Measurements from ENCODE around the gene MAPT.

MAPT gene

DNA sequence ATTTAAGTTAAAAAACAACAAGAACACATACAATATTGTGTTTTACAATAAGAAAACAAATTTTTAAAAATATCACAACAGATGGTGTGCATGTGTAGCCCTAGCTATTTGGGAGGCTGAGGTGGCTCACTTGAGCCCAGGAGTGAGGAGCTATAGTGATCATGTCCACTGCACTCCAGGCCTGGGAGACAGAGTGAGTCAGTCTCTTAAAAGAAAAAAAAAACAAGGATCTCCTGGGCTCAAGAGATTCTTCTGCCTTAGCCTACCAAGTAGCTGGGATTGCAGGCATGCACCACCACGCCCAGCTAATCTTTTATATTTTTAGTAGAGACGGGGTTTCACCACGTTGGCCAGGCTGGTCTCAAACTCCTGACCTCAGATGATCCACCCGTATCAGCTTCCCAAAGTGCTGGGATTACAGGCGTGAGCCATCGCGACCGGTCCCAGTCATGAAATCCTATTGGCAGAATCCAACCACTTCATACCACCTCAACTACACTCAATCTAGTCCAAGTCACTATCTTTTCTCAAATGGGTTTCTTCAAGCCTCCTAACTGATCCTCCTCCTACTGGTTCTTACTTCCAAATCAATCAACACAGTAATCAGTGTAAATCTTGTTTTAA is 159.7 kb downstream of the MAPT start:
- Histone ChIP-seq H3K9ac (ENCODE audit: low read length) (no peak overlapping the region), H3K4me3 (ENCODE audit: low read depth in 1 of 2, low read length in 2 of 2) (no peak overlapping the region), H3K9me3 (ENCODE audit: low read length) (no peaks in the 10 kb centered on the region), H3K4me1 (ENCODE audit: insufficient read depth, low read length) (peaks cover 5% of the 10 kb centered on the region), H3K27ac (ENCODE audit: low read depth, low read length) (no peak overlapping the region), H3K27me3 (ENCODE audit: control insufficient read depth in 1 of 2, insufficient read depth in 2 of 2, low read length in 2 of 2) (no peaks in the 10 kb centered on the region), H3K36me3 (ENCODE audit: insufficient read depth, low read length) (peaks cover 17% of the 10 kb centered on the region)

DNA sequence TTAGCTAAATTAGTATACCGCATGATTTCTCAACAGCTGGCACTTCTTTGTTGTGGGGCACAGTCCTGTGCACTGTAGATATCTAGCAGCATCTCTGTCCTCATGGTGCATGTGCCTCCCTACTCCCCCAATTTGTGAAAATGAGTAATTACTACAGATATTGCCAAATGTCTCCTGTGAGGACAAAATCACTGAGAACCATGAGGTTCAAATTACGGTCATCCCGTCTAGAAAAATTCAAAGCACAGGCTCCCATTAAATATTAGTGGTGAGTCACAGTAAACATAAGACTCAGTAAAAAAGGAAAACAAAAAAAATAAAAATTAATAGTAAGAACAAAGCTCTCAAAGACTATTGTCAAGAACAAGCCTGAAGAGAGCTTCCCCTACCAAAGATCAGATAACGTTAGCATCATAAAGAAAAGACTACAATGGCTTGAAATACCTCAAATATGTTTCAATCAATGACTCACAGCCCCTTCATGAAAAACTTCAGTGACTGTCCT is 162.5 kb downstream of the MAPT start:
- Histone ChIP-seq H3K27ac (ENCODE audit: low read depth, low read length) (no peak overlapping the region), H3K4me1 (ENCODE audit: insufficient read depth, low read length) (peaks cover 5% of the 10 kb centered on the region), H3K36me3 (ENCODE audit: insufficient read depth, low read length) (no peaks in the 10 kb centered on the region), H3K27me3 (ENCODE audit: control insufficient read depth in 1 of 2, insufficient read depth in 2 of 2, low read length in 2 of 2) (no peaks in the 10 kb centered on the region), H3K9ac (ENCODE audit: low read length) (no peak overlapping the region), H3K9me3 (ENCODE audit: low read length) (no peaks in the 10 kb centered on the region), H3K4me3 (ENCODE audit: low read depth in 1 of 2, low read length in 2 of 2) (no peak overlapping the region)

DNA sequence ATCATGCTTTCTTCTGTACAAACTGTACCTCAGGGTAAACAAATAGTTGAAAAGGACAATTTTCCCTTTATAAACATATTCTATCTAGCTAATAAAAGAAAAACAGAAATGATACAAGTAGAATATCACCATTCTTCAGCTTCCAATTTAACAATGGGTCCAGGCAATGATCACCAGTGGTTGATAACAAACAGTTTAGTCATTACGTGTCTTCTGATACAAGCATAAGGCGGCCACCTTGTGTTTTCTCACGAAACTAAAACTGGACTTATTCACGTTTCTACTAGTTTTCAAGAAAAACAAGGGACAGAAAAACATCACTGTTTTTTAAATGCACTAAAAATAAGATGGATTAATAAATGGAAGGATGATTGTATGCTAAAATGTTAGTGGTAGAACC is 163.0 kb downstream of the MAPT start:
- Histone ChIP-seq H3K9ac (ENCODE audit: low read length) (no peak overlapping the region), H3K4me1 (ENCODE audit: insufficient read depth, low read length) (peaks cover 5% of the 10 kb centered on the region), H3K27me3 (ENCODE audit: control insufficient read depth in 1 of 2, insufficient read depth in 2 of 2, low read length in 2 of 2) (no peaks in the 10 kb centered on the region), H3K36me3 (ENCODE audit: insufficient read depth, low read length) (no peaks in the 10 kb centered on the region), H3K4me3 (ENCODE audit: low read depth in 1 of 2, low read length in 2 of 2) (no peak overlapping the region), H3K9me3 (ENCODE audit: low read length) (no peaks in the 10 kb centered on the region), H3K27ac (ENCODE audit: low read depth, low read length) (no peak overlapping the region)

DNA sequence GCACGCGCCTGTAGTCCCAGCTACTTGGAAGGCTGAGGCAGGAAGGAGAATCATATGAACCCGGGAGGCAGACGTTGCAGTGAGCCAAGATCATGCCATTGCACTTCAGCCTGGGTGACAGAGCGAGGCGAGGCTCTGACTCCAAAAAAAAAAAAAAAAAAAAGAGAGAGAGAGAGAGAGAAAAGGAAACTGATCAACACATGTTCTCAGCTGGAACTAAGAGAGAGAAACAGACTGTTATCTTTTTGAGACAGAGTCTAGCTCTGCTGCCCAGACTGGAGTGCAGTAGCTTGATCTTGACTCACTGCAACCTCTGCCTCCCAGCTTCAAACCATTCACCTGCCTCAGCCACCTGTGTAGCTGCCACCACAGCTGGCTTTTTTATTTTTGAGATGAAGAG is 165.1 kb downstream of the MAPT start:
- H3K4me1 ChIP-seq (ENCODE audit: insufficient read depth, low read length) = peaks cover 18% of the 10 kb centered on the region
- no peak overlapping the region for H3K9ac ChIP-seq (ENCODE audit: low read length)
- no peaks in the 10 kb centered on the region for H3K36me3 ChIP-seq (ENCODE audit: insufficient read depth, low read length)
- H3K4me3 ChIP-seq (ENCODE audit: low read depth in 1 of 2, low read length in 2 of 2) = no peak overlapping the region
- no peaks in the 10 kb centered on the region for H3K9me3 ChIP-seq (ENCODE audit: low read length)
- no peak overlapping the region for H3K27ac ChIP-seq (ENCODE audit: low read depth, low read length)
- H3K27me3 ChIP-seq (ENCODE audit: control insufficient read depth in 1 of 2, insufficient read depth in 2 of 2, low read length in 2 of 2) = no peaks in the 10 kb centered on the region

DNA sequence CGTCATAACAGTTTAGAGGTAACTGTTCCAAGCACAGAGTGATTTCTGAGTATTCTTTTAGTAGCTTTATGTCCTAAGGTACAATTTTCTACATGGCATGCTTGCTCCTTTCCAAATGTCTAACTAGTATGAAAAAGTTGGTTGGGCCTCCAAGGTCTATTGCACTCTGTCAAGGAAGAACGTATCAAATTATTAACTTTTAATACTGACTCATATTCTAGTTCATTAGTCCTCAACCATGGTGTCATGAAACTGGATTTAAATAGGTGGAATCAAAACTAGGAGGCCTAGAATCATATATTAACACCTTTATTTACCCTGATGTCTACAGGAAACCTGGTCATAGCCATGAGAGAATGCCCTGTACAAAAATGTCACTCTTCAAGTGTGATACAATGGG is 166.1 kb downstream of the MAPT start:
- no peak overlapping the region for H3K4me3 ChIP-seq (ENCODE audit: low read depth in 1 of 2, low read length in 2 of 2)
- H3K9ac ChIP-seq (ENCODE audit: low read length) = no peak overlapping the region
- H3K27me3 ChIP-seq (ENCODE audit: control insufficient read depth in 1 of 2, insufficient read depth in 2 of 2, low read length in 2 of 2) = no peaks in the 10 kb centered on the region
- H3K36me3 ChIP-seq (ENCODE audit: insufficient read depth, low read length) = peaks cover 4% of the 10 kb centered on the region
- H3K4me1 ChIP-seq (ENCODE audit: insufficient read depth, low read length) = peaks cover 20% of the 10 kb centered on the region
- H3K9me3 ChIP-seq (ENCODE audit: low read length) = no peaks in the 10 kb centered on the region
- H3K27ac ChIP-seq (ENCODE audit: low read depth, low read length) = no peak overlapping the region

DNA sequence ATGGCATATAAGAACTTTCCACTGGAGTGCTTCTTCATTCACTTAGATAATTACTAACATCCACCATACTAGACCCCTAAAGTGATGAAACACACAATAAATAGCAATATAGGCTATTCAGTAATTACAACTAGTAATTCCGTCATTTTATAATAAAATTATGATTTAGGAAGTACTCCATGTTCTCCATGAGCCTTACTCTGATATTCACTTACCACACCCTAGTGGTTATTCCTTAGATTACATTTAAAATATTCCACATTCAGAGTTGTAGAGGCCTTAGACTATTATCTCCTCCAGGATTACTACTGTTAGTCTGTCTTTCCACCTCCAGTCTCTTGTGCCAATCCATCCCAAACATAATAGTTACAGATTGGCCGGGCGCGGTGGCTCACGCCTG is 167.1 kb downstream of the MAPT start:
- Histone ChIP-seq H3K36me3 (ENCODE audit: insufficient read depth, low read length) (peaks cover 13% of the 10 kb centered on the region), H3K9me3 (ENCODE audit: low read length) (no peaks in the 10 kb centered on the region), H3K27me3 (ENCODE audit: control insufficient read depth in 1 of 2, insufficient read depth in 2 of 2, low read length in 2 of 2) (no peaks in the 10 kb centered on the region), H3K4me1 (ENCODE audit: insufficient read depth, low read length) (peaks cover 29% of the 10 kb centered on the region), H3K4me3 (ENCODE audit: low read depth in 1 of 2, low read length in 2 of 2) (no peak overlapping the region), H3K27ac (ENCODE audit: low read depth, low read length) (no peak overlapping the region), H3K9ac (ENCODE audit: low read length) (no peak overlapping the region)

DNA sequence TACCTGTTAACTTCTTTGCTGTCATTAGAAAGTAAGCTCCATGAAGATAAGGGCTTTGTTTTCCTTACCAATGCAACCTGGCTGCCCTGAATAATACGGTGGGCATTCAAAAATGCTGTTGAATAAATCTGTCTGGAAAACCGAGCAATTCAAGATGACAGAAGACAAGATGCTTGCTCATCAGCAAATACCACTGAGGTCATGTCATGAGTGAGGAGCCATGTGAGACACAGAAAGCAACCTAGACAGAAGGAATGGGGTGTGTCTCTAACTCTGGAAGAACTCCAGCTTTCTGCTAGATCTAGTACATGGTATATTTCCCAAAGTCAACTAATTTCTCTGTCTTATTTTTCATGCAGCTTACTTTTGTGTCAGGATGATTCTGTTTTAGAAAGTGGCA is 168.9 kb downstream of the MAPT start:
- Histone ChIP-seq H3K4me1 (ENCODE audit: insufficient read depth, low read length) (peaks cover 34% of the 10 kb centered on the region), H3K36me3 (ENCODE audit: insufficient read depth, low read length) (peaks cover 15% of the 10 kb centered on the region), H3K27ac (ENCODE audit: low read depth, low read length) (no peak overlapping the region), H3K9me3 (ENCODE audit: low read length) (no peaks in the 10 kb centered on the region), H3K9ac (ENCODE audit: low read length) (no peak overlapping the region), H3K27me3 (ENCODE audit: control insufficient read depth in 1 of 2, insufficient read depth in 2 of 2, low read length in 2 of 2) (no peaks in the 10 kb centered on the region), H3K4me3 (ENCODE audit: low read depth in 1 of 2, low read length in 2 of 2) (no peak overlapping the region)

DNA sequence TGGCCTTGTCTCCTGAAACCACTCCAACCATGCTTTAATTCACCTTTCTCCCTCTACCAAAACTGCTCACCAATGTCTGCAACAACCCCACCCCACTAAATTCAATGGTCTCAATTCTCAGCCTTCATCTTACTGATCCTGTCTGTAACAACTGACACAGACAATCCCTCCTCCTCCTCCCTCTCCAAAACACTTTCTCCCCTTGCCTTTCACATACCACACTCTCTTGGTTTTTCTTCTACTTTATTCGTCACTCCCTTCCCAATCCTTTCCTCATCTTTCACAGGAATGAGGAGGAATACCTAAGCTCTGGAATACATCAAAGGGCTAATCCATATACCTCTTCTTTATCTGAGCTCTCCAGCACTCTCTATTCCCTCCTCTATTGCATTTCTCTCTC is 170.1 kb downstream of the MAPT start:
- Histone ChIP-seq H3K9ac (ENCODE audit: low read length) (no peak overlapping the region), H3K4me1 (ENCODE audit: insufficient read depth, low read length) (peaks cover 31% of the 10 kb centered on the region), H3K27me3 (ENCODE audit: control insufficient read depth in 1 of 2, insufficient read depth in 2 of 2, low read length in 2 of 2) (no peaks in the 10 kb centered on the region), H3K4me3 (ENCODE audit: low read depth in 1 of 2, low read length in 2 of 2) (no peak overlapping the region), H3K9me3 (ENCODE audit: low read length) (no peaks in the 10 kb centered on the region), H3K36me3 (ENCODE audit: insufficient read depth, low read length) (peaks cover 15% of the 10 kb centered on the region), H3K27ac (ENCODE audit: low read depth, low read length) (no peak overlapping the region)

DNA sequence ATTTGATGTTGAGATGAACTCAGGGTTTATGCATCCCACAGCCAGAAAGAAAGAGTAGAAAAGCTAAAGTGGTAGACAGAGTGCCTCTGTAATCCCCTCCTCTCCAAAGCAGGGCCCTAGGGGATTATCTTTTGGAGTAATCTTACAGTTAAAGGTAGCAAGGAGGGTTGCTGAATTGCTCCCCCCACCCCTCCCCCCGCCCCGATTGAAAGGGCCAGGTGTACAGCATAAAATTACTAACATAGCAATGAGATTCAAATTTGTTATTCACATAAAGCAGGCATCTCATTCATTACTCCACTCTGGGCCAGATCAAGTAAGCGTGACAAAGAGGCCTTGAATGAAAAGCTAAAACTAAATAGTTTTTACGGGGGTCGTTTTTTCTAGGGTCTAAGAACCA is 177.4 kb downstream of the MAPT start:
- peaks cover 32% of the 10 kb centered on the region for H3K4me1 ChIP-seq (ENCODE audit: insufficient read depth, low read length)
- no peaks in the 10 kb centered on the region for H3K27me3 ChIP-seq (ENCODE audit: control insufficient read depth in 1 of 2, insufficient read depth in 2 of 2, low read length in 2 of 2)
- no peaks in the 10 kb centered on the region for H3K36me3 ChIP-seq (ENCODE audit: insufficient read depth, low read length)
- H3K27ac ChIP-seq (ENCODE audit: low read depth, low read length) = no peak overlapping the region
- H3K9me3 ChIP-seq (ENCODE audit: low read length) = no peaks in the 10 kb centered on the region
- no peak overlapping the region for H3K4me3 ChIP-seq (ENCODE audit: low read depth in 1 of 2, low read length in 2 of 2)
- no peak overlapping the region for H3K9ac ChIP-seq (ENCODE audit: low read length)

DNA sequence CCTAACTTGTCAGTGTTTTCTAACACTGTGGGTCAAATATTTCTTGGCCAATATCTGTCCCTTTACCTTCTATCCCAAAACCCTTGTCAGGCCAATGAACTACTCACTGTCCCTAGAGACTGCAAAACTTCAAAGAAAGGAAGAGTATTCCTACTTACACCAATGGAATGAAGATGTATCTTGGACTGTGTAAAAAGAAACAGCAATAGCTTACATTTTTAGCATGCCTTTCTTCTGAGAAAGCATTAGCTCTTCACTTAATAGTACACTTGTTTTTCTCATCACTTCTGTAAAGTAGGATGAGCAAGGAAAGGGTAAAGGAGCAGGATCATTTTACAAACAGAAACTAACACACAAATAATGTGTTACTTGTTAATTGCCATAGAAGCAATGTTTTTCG is 178.6 kb downstream of the MAPT start:
- Histone ChIP-seq H3K4me1 (ENCODE audit: insufficient read depth, low read length) (peaks cover 29% of the 10 kb centered on the region), H3K4me3 (ENCODE audit: low read depth in 1 of 2, low read length in 2 of 2) (no peak overlapping the region), H3K27ac (ENCODE audit: low read depth, low read length) (no peak overlapping the region), H3K9me3 (ENCODE audit: low read length) (no peaks in the 10 kb centered on the region), H3K9ac (ENCODE audit: low read length) (no peak overlapping the region), H3K27me3 (ENCODE audit: control insufficient read depth in 1 of 2, insufficient read depth in 2 of 2, low read length in 2 of 2) (no peaks in the 10 kb centered on the region), H3K36me3 (ENCODE audit: insufficient read depth, low read length) (no peaks in the 10 kb centered on the region)

DNA sequence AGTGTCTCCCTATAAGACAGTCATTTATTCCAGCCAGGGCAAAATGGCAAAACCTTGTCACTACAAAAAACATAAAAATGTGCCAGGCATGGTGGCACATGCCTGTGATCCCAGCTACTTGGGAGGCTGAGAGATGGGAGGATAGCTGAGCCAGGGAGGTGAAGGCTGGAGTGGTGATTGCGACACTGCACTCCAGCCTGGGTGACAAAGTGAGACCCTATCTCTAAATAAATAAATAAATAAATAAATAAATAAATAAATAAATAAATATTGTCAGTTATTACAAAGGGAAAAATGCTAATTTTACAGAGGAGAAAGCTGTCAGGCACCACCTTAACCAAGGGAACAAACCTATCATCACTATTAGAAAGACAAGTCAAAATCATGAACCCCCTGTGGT is 180.2 kb downstream of the MAPT start:
- Histone ChIP-seq H3K36me3 (ENCODE audit: insufficient read depth, low read length) (peaks cover 5% of the 10 kb centered on the region), H3K9me3 (ENCODE audit: low read length) (no peaks in the 10 kb centered on the region), H3K27me3 (ENCODE audit: control insufficient read depth in 1 of 2, insufficient read depth in 2 of 2, low read length in 2 of 2) (no peaks in the 10 kb centered on the region), H3K4me1 (ENCODE audit: insufficient read depth, low read length) (peaks cover 29% of the 10 kb centered on the region), H3K4me3 (ENCODE audit: low read depth in 1 of 2, low read length in 2 of 2) (no peak overlapping the region), H3K27ac (ENCODE audit: low read depth, low read length) (no peak overlapping the region), H3K9ac (ENCODE audit: low read length) (no peak overlapping the region)
